Muscle of leg (tissue), 11 donors: Measurements from ENCODE around the gene CD4. TPM values are rescaled to one million over a fixed set of nuclear protein-coding genes. Genes with fewer than 3 reads are reported as not detected.

Experiments used
- DNase-seq: peaks from one replicate; pipeline ENCODE4 v3.0.0; 2013
- H3K27ac ChIP-seq: one replicate; pipeline ENCODE4 v1.5.1; 2013; ENCODE audit warnings: mild to moderate bottlenecking, low read length, control low read depth
- H3K27me3 ChIP-seq: one replicate; pipeline ENCODE4 v1.6.1; 2013; ENCODE audit warnings: low read length; ENCODE audit not compliant: control insufficient read depth, insufficient read depth
- H3K36me3 ChIP-seq: one replicate; pipeline ENCODE4 v1.6.1; 2013; ENCODE audit warnings: low read length; ENCODE audit not compliant: control insufficient read depth, insufficient read depth
- H3K4me1 ChIP-seq: one replicate; pipeline ENCODE4 v1.6.1; 2013; ENCODE audit warnings: low read length; ENCODE audit not compliant: control insufficient read depth, insufficient read depth
- H3K4me3 ChIP-seq: one replicate; pipeline ENCODE4 v1.5.1; 2013; ENCODE audit warnings: low read length, control low read depth
- H3K9me3 ChIP-seq: replicated peaks from 2 replicates; pipeline ENCODE4 v1.6.1; 2013; ENCODE audit warnings: low read depth, low read length; ENCODE audit not compliant: control insufficient read depth
- WGBS: methylation state at CpG from one replicate; pipeline ENCODE4 v1.1.5; 2013; ENCODE audit warnings: missing lambda C conversion rate; ENCODE audit not compliant: insufficient coverage; 5-methylcytosine and 5-hydroxymethylcytosine counted together
- polyA plus RNA-seq, 8 donors: library from polyadenylated mRNA; unstranded; fragments of 120-200 nt; gene quantifications; one replicate each; pipeline versions ENCODE4 v1.2.1 to v1.2.3, GENCODE V29; 2013; ENCODE audit warnings: inconsistent platforms in 1 of 8, low replicate concordance in 1 of 8; ENCODE audit not compliant: insufficient read length in 8 of 8, insufficient read depth in 1 of 8
- total RNA-seq: library from RNA; stranded (reverse); fragments of 120-200 nt; gene quantifications from one replicate; pipeline ENCODE4 v1.2.4, GENCODE V29; 2013

The CD4 gene
- total and polyA plus RNA-seq, 9 donors, result 3.1 to 9.7 (median 7.0) TPM

DNA sequence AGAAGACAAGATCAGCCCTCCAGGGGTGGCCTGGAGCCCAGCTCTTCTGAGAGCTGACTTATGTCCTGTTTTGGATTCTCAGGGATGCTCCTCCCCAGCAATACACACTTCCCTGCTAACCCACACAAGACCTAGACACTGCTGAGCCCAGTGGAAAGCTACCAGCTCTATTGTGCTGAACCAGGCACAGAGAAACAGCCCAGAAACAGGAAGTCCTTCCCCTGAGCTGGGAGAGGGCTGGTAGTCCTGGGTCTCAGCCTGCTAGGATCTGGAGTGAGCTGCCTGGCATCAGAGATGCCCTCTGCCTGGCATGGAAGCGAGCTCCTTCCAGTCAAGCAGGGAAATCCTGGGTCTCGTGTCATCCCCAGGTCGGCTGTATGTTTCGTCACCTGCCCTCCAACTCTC lies 18.2 kb upstream of the CD4 start:
- no peak overlapping the region for H3K4me3 ChIP-seq
- peak; percentile 82 for DNase-seq
- peak overlapping the region; percentile 3 for H3K27ac ChIP-seq
- no peaks in the 10 kb centered on the region for H3K9me3 ChIP-seq
- peaks cover 44% of the 10 kb centered on the region for H3K36me3 ChIP-seq
- H3K27me3 ChIP-seq, result peaks cover 20% of the 10 kb centered on the region
- H3K4me1 ChIP-seq, result peaks cover 37% of the 10 kb centered on the region
- no CpG with 5 or more reads among the region's 4 CpGs for WGBS

GRCh38 chr12:6771509-6772330 lies 17.6 kb upstream of the CD4 start:
- H3K27me3 ChIP-seq, result peaks cover 20% of the 10 kb centered on the region
- 67% methylated on average over 4 of the region's 12 CpGs for WGBS
- peaks cover 37% of the 10 kb centered on the region for H3K4me1 ChIP-seq

DNA sequence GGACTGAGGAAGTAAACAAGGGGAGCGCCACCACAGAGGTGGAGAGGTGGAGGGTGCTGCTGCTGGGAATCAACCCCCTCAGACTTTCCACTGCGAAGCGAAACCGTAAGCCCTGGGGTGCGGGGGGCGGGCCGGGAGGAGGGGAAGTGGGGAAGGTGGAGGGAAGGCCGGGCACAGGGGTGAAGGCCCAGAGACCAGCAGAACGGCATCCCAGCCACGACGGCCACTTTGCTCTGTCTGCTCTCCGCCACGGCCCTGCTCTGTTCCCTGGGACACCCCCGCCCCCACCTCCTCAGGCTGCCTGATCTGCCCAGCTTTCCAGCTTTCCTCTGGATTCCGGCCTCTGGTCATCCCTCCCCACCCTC lies 17.0 kb upstream of the CD4 start, which contains the start of gene LAG3:
LAG3 (plus strand) TSS at position 190 of the 365 bp plus-strand sequence. CDS start 333 bp downstream, outside the sequence.
- peak within 1 kb of the TSS; percentile 3 for H3K27ac ChIP-seq
- no peak within 1 kb of the TSS for H3K4me3 ChIP-seq

More at GRCh38 chr12:6771509-6772330, 17.6 kb upstream of the CD4 start:
- H3K4me3 ChIP-seq, result no peak overlapping the region
- H3K9me3 ChIP-seq, result no peaks in the 10 kb centered on the region
- peaks cover 45% of the 10 kb centered on the region for H3K36me3 ChIP-seq
- H3K27ac ChIP-seq, result peak overlapping the region; percentile 3
- no peak for DNase-seq

DNA sequence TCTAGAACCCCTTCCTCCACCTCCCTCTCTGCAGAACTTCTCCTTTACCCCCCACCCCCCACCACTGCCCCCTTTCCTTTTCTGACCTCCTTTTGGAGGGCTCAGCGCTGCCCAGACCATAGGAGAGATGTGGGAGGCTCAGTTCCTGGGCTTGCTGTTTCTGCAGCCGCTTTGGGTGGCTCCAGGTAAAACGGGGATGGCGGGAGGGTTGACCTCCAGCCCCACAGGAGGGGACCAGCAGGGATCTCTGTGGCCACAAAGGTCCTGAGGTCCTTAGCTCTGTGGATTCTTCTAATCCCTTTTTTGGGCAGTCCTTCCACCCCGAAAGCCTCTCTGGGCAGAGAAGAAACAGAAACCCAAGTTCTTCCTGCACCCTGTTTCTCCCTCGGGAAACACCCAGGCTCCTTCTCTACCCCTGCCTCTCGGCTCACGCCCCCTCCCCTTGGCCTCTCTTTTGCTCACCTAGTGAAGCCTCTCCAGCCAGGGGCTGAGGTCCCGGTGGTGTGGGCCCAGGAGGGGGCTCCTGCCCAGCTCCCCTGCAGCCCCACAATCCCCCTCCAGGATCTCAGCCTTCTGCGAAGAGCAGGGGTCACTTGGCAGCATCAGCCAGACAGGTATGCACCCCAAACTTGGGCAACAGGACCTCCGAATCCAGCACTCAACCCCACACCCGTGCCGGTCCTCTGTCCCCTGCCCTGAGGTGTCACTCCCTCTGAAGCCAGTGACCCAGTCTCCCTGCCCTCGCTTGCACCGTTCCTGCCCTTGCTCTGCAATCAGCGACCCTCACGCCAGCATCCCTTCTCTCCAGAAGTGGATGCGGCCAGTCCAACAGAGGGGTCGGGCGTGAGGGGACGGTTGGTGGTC lies 16.4 kb upstream of the CD4 start:
- Histone ChIP-seq H3K9me3 (no peaks in the 10 kb centered on the region), H3K4me3 (no peak overlapping the region), H3K27me3 (peaks cover 20% of the 10 kb centered on the region), H3K27ac (no peak overlapping the region), H3K36me3 (peaks cover 42% of the 10 kb centered on the region), H3K4me1 (peaks cover 37% of the 10 kb centered on the region)
- DNase-seq, result no peak
- WGBS, result 53% methylated on average over 12 of the region's 21 CpGs

More for the DNA sequence above, 17.0 kb upstream of the CD4 start, which contains the start of gene LAG3:
- WGBS, result 36% methylated on average over 7 of the region's 15 CpGs
- peaks cover 20% of the 10 kb centered on the region for H3K27me3 ChIP-seq
- peaks cover 37% of the 10 kb centered on the region for H3K4me1 ChIP-seq
- H3K9me3 ChIP-seq, result no peaks in the 10 kb centered on the region
- H3K36me3 ChIP-seq, result peaks cover 45% of the 10 kb centered on the region
- DNase-seq, result no peak

DNA sequence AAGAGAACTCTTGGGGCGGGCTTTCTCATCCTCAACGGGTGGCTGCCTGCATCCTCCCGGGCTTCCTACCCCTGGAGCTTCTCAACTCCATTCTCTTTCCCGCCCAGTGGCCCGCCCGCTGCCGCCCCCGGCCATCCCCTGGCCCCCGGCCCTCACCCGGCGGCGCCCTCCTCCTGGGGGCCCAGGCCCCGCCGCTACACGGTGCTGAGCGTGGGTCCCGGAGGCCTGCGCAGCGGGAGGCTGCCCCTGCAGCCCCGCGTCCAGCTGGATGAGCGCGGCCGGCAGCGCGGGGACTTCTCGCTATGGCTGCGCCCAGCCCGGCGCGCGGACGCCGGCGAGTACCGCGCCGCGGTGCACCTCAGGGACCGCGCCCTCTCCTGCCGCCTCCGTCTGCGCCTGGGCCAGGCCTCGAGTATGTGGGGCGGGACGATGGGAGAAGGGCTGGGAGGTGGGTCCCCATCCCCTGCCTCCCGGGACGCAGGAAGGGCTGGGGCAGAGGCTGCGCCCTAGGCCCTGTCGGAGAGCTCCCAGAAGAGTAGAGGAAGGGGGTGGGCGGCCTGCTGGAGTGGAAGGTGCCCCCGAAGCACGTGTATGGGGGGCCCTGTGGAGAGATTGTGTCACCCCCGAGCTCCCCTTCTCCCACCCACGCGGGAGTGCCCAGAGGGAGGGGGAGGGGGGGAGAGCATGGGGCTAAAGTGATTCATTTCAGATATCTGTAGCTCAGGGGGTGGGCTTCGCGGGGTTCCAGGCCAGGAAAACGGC lies 15.6 kb upstream of the CD4 start:
- peaks cover 37% of the 10 kb centered on the region for H3K4me1 ChIP-seq
- H3K27me3 ChIP-seq, result peaks cover 18% of the 10 kb centered on the region
- H3K9me3 ChIP-seq, result no peaks in the 10 kb centered on the region
- WGBS, result 13% methylated on average over 42 of the region's 60 CpGs
- no peak overlapping the region for H3K4me3 ChIP-seq
- H3K27ac ChIP-seq, result peak overlapping the region; percentile 3
- DNase-seq, result no peak
- peaks cover 39% of the 10 kb centered on the region for H3K36me3 ChIP-seq

- Histone ChIP-seq H3K4me3 (no peak overlapping the region), H3K9me3 (no peaks in the 10 kb centered on the region), H3K27me3 (peaks cover 18% of the 10 kb centered on the region), H3K36me3 (peaks cover 35% of the 10 kb centered on the region), H3K4me1 (peaks cover 36% of the 10 kb centered on the region), H3K27ac (no peak overlapping the region)
- DNase-seq, result peak; percentile 65
- WGBS, result 71% methylated on average over 15 of the region's 15 CpGs
These were observed 14.7 kb upstream of the CD4 start for GRCh38 chr12:6774499-6775062.

DNA sequence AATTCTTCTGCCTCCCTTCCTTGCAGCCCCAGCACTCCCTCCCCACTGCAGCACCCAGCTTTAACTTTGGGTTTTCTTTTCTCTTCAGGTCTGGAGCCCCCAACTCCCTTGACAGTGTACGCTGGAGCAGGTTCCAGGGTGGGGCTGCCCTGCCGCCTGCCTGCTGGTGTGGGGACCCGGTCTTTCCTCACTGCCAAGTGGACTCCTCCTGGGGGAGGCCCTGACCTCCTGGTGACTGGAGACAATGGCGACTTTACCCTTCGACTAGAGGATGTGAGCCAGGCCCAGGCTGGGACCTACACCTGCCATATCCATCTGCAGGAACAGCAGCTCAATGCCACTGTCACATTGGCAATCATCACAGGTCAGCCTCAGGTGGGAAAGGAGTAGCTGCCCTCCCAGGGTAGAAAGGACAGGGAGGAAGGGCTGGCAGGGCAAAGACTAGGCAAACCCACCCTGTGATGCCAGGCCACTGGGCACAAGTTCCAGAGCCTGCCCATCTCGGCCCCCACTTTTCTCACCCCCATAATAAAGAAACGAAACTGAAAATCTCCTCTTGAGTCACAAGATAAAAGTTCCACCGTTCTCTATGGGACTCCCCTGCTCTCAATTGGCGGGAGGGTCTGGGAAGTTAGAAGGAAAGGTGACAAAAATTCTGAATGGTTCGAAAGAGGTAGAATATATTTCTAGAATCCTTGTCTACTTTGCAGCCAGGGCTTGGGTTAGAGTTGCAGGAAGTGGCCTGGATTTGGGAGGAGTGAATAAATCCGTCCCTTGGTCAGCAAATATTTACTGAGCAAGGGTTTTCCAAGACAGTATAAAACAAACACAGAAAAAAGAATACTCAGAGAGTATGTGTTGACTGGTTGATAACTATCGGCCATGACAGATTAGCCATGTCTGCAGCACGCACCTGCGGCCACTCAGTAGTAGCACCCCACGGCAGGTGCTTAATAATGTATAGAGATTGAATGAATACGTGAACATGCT lies 13.8 kb upstream of the CD4 start:
- Histone ChIP-seq H3K36me3 (peaks cover 26% of the 10 kb centered on the region), H3K27me3 (peaks cover 18% of the 10 kb centered on the region), H3K4me3 (no peak overlapping the region), H3K27ac (no peak overlapping the region), H3K9me3 (no peaks in the 10 kb centered on the region), H3K4me1 (peaks cover 32% of the 10 kb centered on the region)
- WGBS, result 79% methylated on average over 2 of the region's 16 CpGs
- no peak for DNase-seq

GRCh38 chr12:6777386-6777785 lies 11.9 kb upstream of the CD4 start:
- Histone ChIP-seq H3K4me3 (no peak overlapping the region), H3K36me3 (peaks cover 10% of the 10 kb centered on the region), H3K27ac (no peak overlapping the region), H3K9me3 (no peaks in the 10 kb centered on the region), H3K4me1 (peaks cover 30% of the 10 kb centered on the region), H3K27me3 (peaks cover 18% of the 10 kb centered on the region)
- WGBS, result 85% methylated on average over 3 of the region's 5 CpGs
- DNase-seq, result no peak

GRCh38 chr12:6778217-6778573 lies 11.1 kb upstream of the CD4 start:
- peak; percentile 74 for DNase-seq
- 7% methylated on average over 11 of the region's 14 CpGs for WGBS
- H3K4me3 ChIP-seq, result peak overlapping the region; percentile 38

More at GRCh38 chr12:6778217-6778573, 11.1 kb upstream of the CD4 start:
- peaks cover 30% of the 10 kb centered on the region for H3K4me1 ChIP-seq
- H3K9me3 ChIP-seq, result no peaks in the 10 kb centered on the region
- peaks cover 15% of the 10 kb centered on the region for H3K27me3 ChIP-seq
- peak overlapping the region; percentile 91 for H3K27ac ChIP-seq
- peaks cover 10% of the 10 kb centered on the region for H3K36me3 ChIP-seq
